ENCODE data around the gene MRPL24. TPM values are rescaled to one million over a fixed set of nuclear protein-coding genes. Genes with fewer than 3 reads are reported as not detected.

Gene MRPL24
- total RNA-seq, 4 donors from 2014 or later, result 50.6 to 84.2 (median 69.9) TPM

DNA sequence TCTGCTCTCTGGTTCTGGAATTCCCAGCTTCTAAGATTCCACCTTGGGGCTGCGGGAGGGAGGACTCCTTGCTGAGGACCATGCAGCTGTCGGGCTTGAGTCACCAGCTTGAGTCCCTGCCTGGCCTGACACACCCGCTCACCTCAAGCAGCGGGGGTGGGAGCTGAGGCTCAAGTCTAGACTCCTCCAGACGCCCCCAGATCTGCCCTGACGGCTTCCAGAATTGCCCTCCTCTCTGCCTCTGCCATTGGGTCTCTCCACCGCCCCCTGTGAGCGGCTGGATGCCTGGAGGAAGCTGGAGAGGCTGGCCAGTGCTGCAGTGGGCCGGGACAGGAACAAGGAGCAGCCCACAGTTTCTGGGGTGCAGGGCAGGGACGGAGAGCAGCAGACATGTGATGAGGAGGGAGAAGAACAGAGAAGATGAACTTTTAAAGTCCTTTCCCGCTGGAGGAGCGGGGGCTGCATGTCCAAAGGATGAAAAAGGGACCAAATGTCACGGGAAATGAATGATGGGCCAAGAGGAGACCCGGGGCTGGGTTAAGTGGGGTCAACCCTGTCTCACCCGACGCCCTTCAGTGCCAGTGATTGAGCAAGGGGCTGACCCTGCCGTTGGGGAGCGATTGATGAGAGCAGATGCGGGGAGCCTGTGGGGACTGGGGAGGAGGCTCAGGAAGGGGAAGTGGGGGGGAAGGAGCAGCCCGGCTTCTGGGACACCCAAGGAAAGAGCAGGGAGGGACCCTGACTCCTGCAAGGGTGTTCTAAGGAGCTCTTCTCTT, 49.0 kb downstream of the MRPL24 start:
- WGBS, 2 donors (ENCODE audit: low coverage in 1 of 2), result 36 to 48% methylated on average over 8 of the region's 20 CpGs
- peaks cover 0 to 22% (median 9%) of the 10 kb centered on the region in 3 donors for H3K4me1 ChIP-seq
- H3K9me3 ChIP-seq, result no peaks in the 10 kb centered on the region
- no peak for TF ChIP-seq POLR2A (IDR thresholded peaks at IDR 0.05)
- H3K27me3 ChIP-seq, result peaks cover 72% of the 10 kb centered on the region
- H3K27ac ChIP-seq, result no peak overlapping the region
- no peak overlapping the region for H3K4me3 ChIP-seq
- no peaks in the 10 kb centered on the region for H3K36me3 ChIP-seq
- no peak for ATAC-seq

GRCh38 chr1:156691191-156691590, 49.7 kb downstream of the MRPL24 start:
- no peak for TF ChIP-seq POLR2AphosphoS5 (IDR thresholded peaks at IDR 0.05)
- TF ChIP-seq, protein P1, sequence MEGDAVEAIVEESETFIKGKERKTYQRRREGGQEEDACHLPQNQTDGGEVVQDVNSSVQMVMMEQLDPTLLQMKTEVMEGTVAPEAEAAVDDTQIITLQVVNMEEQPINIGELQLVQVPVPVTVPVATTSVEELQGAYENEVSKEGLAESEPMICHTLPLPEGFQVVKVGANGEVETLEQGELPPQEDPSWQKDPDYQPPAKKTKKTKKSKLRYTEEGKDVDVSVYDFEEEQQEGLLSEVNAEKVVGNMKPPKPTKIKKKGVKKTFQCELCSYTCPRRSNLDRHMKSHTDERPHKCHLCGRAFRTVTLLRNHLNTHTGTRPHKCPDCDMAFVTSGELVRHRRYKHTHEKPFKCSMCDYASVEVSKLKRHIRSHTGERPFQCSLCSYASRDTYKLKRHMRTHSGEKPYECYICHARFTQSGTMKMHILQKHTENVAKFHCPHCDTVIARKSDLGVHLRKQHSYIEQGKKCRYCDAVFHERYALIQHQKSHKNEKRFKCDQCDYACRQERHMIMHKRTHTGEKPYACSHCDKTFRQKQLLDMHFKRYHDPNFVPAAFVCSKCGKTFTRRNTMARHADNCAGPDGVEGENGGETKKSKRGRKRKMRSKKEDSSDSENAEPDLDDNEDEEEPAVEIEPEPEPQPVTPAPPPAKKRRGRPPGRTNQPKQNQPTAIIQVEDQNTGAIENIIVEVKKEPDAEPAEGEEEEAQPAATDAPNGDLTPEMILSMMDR (IDR thresholded peaks at IDR 0.05), result no peak
- TF ChIP-seq POLR2A (IDR thresholded peaks at IDR 0.05), result no peak
- no peak for TF ChIP-seq EP300 (IDR thresholded peaks at IDR 0.05)
- Histone ChIP-seq H3K27ac (no peak overlapping the region), H3K4me3 (no peak overlapping the region), H3K9me3 (no peaks in the 10 kb centered on the region), H3K36me3 (no peaks in the 10 kb centered on the region), H3K4me1 (peaks cover 0 to 22% (median 9%) of the 10 kb centered on the region in 3 donors), H3K27me3 (peaks cover 76% of the 10 kb centered on the region)
- no peak for ATAC-seq
- WGBS, 2 donors (ENCODE audit: low coverage in 1 of 2), result 40% methylated on average over 2 of the region's 10 CpGs; no CpG with 5 or more reads in 1 of the 2 donors

GRCh38 chr1:156690675-156691036, 50.2 kb downstream of the MRPL24 start:
- ATAC-seq, result no peak
- Histone ChIP-seq H3K4me1 (peaks cover 0 to 22% (median 9%) of the 10 kb centered on the region in 3 donors), H3K9me3 (no peaks in the 10 kb centered on the region), H3K27me3 (peaks cover 79% of the 10 kb centered on the region), H3K27ac (no peak overlapping the region), H3K4me3 (no peak overlapping the region), H3K36me3 (no peaks in the 10 kb centered on the region)
- TF ChIP-seq POLR2AphosphoS5 (IDR thresholded peaks at IDR 0.05) (no peak), POLR2A (IDR thresholded peaks at IDR 0.05) (no peak), EP300 (IDR thresholded peaks at IDR 0.05) (no peak)
- TF ChIP-seq, protein P1 (IDR thresholded peaks at IDR 0.05), result no peak
- WGBS, 2 donors (ENCODE audit: low coverage in 1 of 2), result 81% methylated on average over 2 of the region's 8 CpGs; no CpG with 5 or more reads in 1 of the 2 donors

DNA sequence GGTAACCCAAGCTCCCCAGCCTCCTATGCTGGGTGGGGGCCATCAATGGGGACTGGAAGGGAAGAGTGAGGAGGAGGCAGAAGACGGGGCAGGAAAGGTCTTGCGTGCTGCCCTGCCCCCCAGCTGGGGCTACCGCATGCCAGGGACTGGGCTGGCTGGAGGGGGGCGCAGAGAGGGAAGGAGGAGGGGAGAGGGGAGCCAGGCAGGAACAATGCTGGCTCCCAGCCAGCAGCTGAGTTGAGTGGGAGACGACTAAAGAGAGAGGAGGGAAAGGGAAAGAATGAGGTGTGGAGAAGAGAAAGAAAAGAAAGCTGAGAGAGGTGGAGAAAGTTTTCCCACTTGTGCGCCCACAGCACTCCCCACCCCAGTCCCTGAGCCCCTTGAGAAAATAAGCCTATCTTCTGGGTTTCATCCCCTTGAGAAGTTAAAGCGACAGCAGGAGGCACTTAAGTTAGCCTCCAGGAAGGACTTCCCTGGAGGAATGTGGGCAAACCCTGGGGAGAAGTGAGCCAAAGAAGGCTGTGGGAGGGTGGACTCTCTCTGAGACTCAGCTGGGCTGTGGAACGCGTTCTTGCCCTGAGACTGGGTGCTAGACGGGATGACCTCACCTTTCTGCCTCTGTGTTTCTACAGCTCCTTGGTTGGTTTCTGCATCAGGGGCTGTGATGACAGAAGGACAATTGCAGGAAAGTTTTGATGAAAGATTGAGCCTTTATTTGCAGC, 50.8 kb downstream of the MRPL24 start:
- TF ChIP-seq POLR2AphosphoS5 (IDR thresholded peaks at IDR 0.05), result no peak
- TF ChIP-seq POLR2A (IDR thresholded peaks at IDR 0.05), result no peak
- H3K27ac ChIP-seq, result no peak overlapping the region
- peaks cover 82% of the 10 kb centered on the region for H3K27me3 ChIP-seq
- H3K4me1 ChIP-seq, result peaks cover 0 to 22% (median 9%) of the 10 kb centered on the region in 3 donors
- no peak overlapping the region for H3K4me3 ChIP-seq
- no peaks in the 10 kb centered on the region for H3K9me3 ChIP-seq
- no peaks in the 10 kb centered on the region for H3K36me3 ChIP-seq
- WGBS, 2 donors (ENCODE audit: low coverage in 1 of 2), result 16 to 25% methylated on average over 4 to 7 of the region's 10 CpGs
- ATAC-seq, result no peak

DNA sequence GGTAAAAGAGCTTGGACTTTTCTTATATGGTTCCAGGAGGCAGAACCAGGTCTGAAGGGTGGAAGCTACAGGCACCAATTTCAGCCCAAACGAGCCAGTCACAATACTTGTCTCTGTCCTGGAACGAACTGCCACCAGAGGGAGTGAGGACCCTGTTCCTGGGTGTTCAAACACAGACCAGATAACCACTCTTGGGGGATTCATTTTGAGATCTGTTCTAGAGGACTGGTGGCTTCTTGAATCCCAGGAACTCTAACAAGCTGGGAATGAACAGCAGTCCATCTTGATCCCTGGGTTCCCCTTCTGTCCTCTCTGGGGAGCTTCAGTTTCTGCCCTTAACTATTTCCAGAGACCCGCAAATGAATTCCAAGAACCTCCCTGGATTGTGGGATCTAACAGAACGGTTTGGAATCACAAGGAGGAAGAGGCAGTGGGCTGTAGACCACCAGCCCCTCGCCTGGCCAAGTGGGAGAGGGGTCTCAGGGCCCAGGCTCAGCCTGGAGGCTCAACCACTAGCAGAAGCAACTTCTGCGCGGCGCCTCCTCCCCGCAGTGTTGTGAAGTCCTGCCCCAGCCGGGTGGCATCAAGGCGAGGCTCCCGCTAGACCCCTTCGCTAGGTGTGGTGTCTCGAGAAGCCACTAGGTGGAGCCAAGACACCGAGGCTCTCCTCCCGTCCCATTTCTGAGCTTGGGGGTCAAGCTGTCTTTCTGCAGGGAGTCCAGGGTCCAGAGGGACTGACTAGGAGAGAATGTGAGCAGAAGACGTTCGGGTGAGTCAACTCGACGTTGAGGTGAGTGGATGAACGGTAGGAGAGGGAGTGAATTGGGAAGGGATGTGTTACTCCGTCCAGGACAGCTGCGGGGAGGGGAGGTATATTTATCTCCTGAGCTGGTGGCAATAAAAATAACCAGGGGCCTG, 51.6 kb downstream of the MRPL24 start:
- Histone ChIP-seq H3K9me3 (no peaks in the 10 kb centered on the region), H3K4me3 (peak overlapping the region in 1 of 2 donors; percentile 2), H3K27ac (no peak overlapping the region), H3K4me1 (peaks cover 0 to 22% (median 9%) of the 10 kb centered on the region in 3 donors), H3K27me3 (peaks cover 89% of the 10 kb centered on the region), H3K36me3 (no peaks in the 10 kb centered on the region)
- 5 to 7% methylated on average over 5 to 6 of the region's 23 CpGs for WGBS, 2 donors (ENCODE audit: low coverage in 1 of 2)
- peak; percentile 91 for ATAC-seq
- no peak for TF ChIP-seq EP300 (IDR thresholded peaks at IDR 0.05)
- no peak for TF ChIP-seq POLR2A (IDR thresholded peaks at IDR 0.05)
- no peak for TF ChIP-seq POLR2AphosphoS5 (IDR thresholded peaks at IDR 0.05)
- TF ChIP-seq, protein P1 (IDR thresholded peaks at IDR 0.05), result peak in 3 of 4 experiments; percentile 93 to 95 (median 94)

Other genes with a start within 250 kb of the MRPL24 start
- gene MEF2D, start 240.3 kb downstream of the MRPL24 start, total RNA-seq, result 10 to 100 TPM; 49.0 to 94.3 (median 67.1) TPM
- gene IQGAP3, start 168.5 kb downstream of the MRPL24 start, total RNA-seq, result under 1 TPM in 3 of 4 donors, not detected in 1; 0.27 to 0.58 (median 0.42) TPM
- gene TTC24, start 161.4 kb downstream of the MRPL24 start, total RNA-seq, result not detected
- 10 to 100 TPM; 65.1 to 93.6 (median 73.4) TPM for gene NAXE, start 149.3 kb downstream of the MRPL24 start, total RNA-seq
- gene GPATCH4, start 139.6 kb downstream of the MRPL24 start, total RNA-seq, result 10 to 100 TPM; 18.4 to 37.2 (median 24.0) TPM
- 1 to 10 TPM in 2 of 4 donors, under 1 TPM in 2; 0.13 to 3.0 (median 1.2) TPM for gene HAPLN2, start 121.7 kb downstream of the MRPL24 start, total RNA-seq
- gene BCAN, start 99.0 kb downstream of the MRPL24 start, total RNA-seq, result 1 to 10 TPM in 2 of 4 donors, under 1 TPM in 1, not detected in 1; 0.50 to 5.0 (median 1.9) TPM
- gene NES, start 63.7 kb downstream of the MRPL24 start, total RNA-seq, result 10 to 100 TPM; 13.9 to 34.3 (median 23.9) TPM
- gene CRABP2, start 35.5 kb downstream of the MRPL24 start, total RNA-seq, result 10 to 100 TPM in 1 of 4 donors, 1 to 10 TPM in 2, under 1 TPM in 1; 0.54 to 36.7 (median 6.0) TPM
- 10 to 100 TPM in 3 of 4 donors, 1 to 10 TPM in 1; 8.4 to 29.0 (median 17.4) TPM for gene METTL25B, start 12.6 kb downstream of the MRPL24 start, total RNA-seq
- 10 to 100 TPM; 14.5 to 18.4 (median 17.0) TPM for gene ISG20L2, start 12.3 kb downstream of the MRPL24 start, total RNA-seq
- gene HDGF, start 10.6 kb upstream of the MRPL24 start, total RNA-seq, result 100 to 1,000 TPM; 138 to 237 (median 186) TPM
- 10 to 100 TPM; 33.4 to 41.0 (median 33.9) TPM for gene PRCC, start 26.4 kb upstream of the MRPL24 start, total RNA-seq
- under 1 TPM in 1 of 4 donors, not detected in 3; 0.94 TPM for gene SH2D2A, start 75.8 kb upstream of the MRPL24 start, total RNA-seq
- gene INSRR, start 118.0 kb upstream of the MRPL24 start, total RNA-seq, result under 1 TPM in 1 of 4 donors, not detected in 3; under 0.01 TPM
- 1 to 10 TPM in 2 of 4 donors, under 1 TPM in 2; 0.23 to 4.4 (median 0.72) TPM for gene NTRK1, start 119.8 kb upstream of the MRPL24 start, total RNA-seq
- gene PEAR1, start 152.6 kb upstream of the MRPL24 start, total RNA-seq, result 10 to 100 TPM in 2 of 4 donors, 1 to 10 TPM in 2; 7.0 to 10.7 (median 9.1) TPM
- gene LRRC71, start 179.5 kb upstream of the MRPL24 start, total RNA-seq, result under 1 TPM in 1 of 4 donors, not detected in 3; 0.40 TPM